Endothelial cell of umbilical vein (primary cell): ENCODE results near the gene CH25H. TPM values are rescaled to one million over a fixed set of nuclear protein-coding genes. Genes with fewer than 3 reads are reported as not detected.

Experiments used
- BruUV-seq: library from RNA; stranded (reverse); fragments of 400-500 nt; replicated peaks from 2 replicates; lab custom pipeline; 2021; lab: Mats Ljungman, UMichigan
- CTCF ChIA-PET: fragments of 300-600, 350-600 bp; sonication (Branson Sonifier 250); formaldehyde crosslinking; loops from one replicate; lab custom pipeline; 2021; ENCODE audit warnings: antibody characterized with exemption, inconsistent platforms; lab: Charles Lee
- POLR2A ChIA-PET: fragments of 300-600, 350-600 bp; sonication (Branson Sonifier 250); formaldehyde crosslinking; loops from one replicate; lab custom pipeline; 2021; ENCODE audit warnings: antibody characterized with exemption, inconsistent platforms; lab: Charles Lee
- DNase-seq: peaks from one replicate; pipeline ENCODE4 v3.0.0-alpha.2; 2011; ENCODE audit warnings: low read depth, low spot score
- FAIRE-seq: peaks from 2 replicates; lab custom pipeline; 2011; peaks lifted over from hg19 to GRCh38; lab: Jason Lieb, UNC
- H2AFZ ChIP-seq: 2 replicates; pipeline ENCODE4 v1.6.0; 2012; ENCODE audit warnings: low read depth, low read length, control low read depth, inconsistent platforms
- H3K27ac ChIP-seq: 2 replicates; pipeline ENCODE4 v1.5.1; 2011; ENCODE audit warnings: low read depth, mild to moderate bottlenecking, control low read depth, low read length, moderate library complexity; ENCODE audit not compliant: insufficient read depth
- H3K27me3 ChIP-seq, 2 experiments: 2 replicates each; pipeline versions ENCODE4 v1.6.0 to v1.6.1; 2011; ENCODE audit warnings: low read length in 2 of 2, mixed read lengths in 1 of 2; ENCODE audit not compliant: control insufficient read depth in 2 of 2, insufficient read depth in 2 of 2
- H3K36me3 ChIP-seq, 2 experiments: 2 replicates in 1 of 2; 3 replicates in 1 of 2; pipeline ENCODE4 v1.5.1; 2011; ENCODE audit warnings: low read length in 2 of 2, mild to moderate bottlenecking in 1 of 2, moderate library complexity in 1 of 2; ENCODE audit not compliant: control insufficient read depth in 2 of 2, insufficient read depth in 2 of 2; ENCODE audit errors: extremely low read depth in 1 of 2
- H3K4me1 ChIP-seq: 3 replicates; pipeline ENCODE4 v1.5.1; 2011; ENCODE audit warnings: mild to moderate bottlenecking, low read length; ENCODE audit not compliant: control insufficient read depth, insufficient read depth; ENCODE audit errors: extremely low read depth
- H3K4me2 ChIP-seq: 2 replicates; pipeline ENCODE4 v1.6.1; 2011; ENCODE audit warnings: low read length, control low read depth, mixed read lengths; ENCODE audit not compliant: insufficient read depth
- H3K4me3 ChIP-seq, 3 experiments: fragments of 200-600 bp in 1 of 3; sonication (generic), shearing (Covaris generic) in 1 of 3; replicated peaks in 1 of 3; 2 replicates each; pipeline ENCODE4 v1.5.1; 2011 to 2016; ENCODE audit warnings: control low read depth in 3 of 3, low read length in 3 of 3, mild to moderate bottlenecking in 2 of 3, inconsistent platforms in 1 of 3, low read depth in 1 of 3, moderate library complexity in 1 of 3; ENCODE audit not compliant: insufficient read depth in 1 of 3
- H3K79me2 ChIP-seq: 2 replicates; pipeline ENCODE4 v1.6.0; 2012; ENCODE audit warnings: low read length, inconsistent platforms; ENCODE audit not compliant: control insufficient read depth, insufficient read depth
- H3K9ac ChIP-seq: replicated peaks from 2 replicates; pipeline ENCODE3; 2011; ENCODE audit warnings: low read length, control low read depth; ENCODE audit not compliant: insufficient read depth; ENCODE audit errors: extremely low read depth
- H3K9me1 ChIP-seq: replicated peaks from 3 replicates; pipeline ENCODE4 v1.6.0; 2011; ENCODE audit warnings: mild to moderate bottlenecking, low read length; ENCODE audit not compliant: control insufficient read depth, insufficient read depth; ENCODE audit errors: extremely low read depth
- H3K9me3 ChIP-seq: replicated peaks from 2 replicates; pipeline ENCODE4 v1.5.1; 2012; ENCODE audit warnings: low read length, inconsistent platforms; ENCODE audit not compliant: control insufficient read depth, insufficient read depth
- H4K20me1 ChIP-seq: replicated peaks from 2 replicates; pipeline ENCODE3; 2011; ENCODE audit warnings: mild to moderate bottlenecking, low read length; ENCODE audit not compliant: control insufficient read depth, insufficient read depth; ENCODE audit errors: extremely low read depth
- CTCF ChIP-seq, 2 donors: IDR thresholded peaks; 1 replicate in 1 of 2; 2 replicates in 1 of 2; pipeline ENCODE4 v1.5.1; 2011; ENCODE audit warnings: low read length in 2 of 2, mild to moderate bottlenecking in 2 of 2, moderate library complexity in 2 of 2, control low read depth in 1 of 2, inconsistent platforms in 1 of 2, low read depth in 1 of 2; ENCODE audit not compliant: insufficient read depth in 1 of 2; ENCODE audit errors: extremely low read depth in 1 of 2
- EZH2 ChIP-seq: IDR thresholded peaks from 2 replicates; pipeline ENCODE4 v1.6.1; 2012; ENCODE audit warnings: borderline replicate concordance, low read depth, mild to moderate bottlenecking, moderate library complexity, low read length, inconsistent platforms; ENCODE audit not compliant: severe bottlenecking
- FOS ChIP-seq: IDR thresholded peaks from 2 replicates; pipeline ENCODE4 v1.6.1; 2011; ENCODE audit warnings: mild to moderate bottlenecking, low read length, moderate library complexity, borderline replicate concordance; ENCODE audit not compliant: insufficient read depth
- GATA2 ChIP-seq: IDR thresholded peaks from 2 replicates; pipeline ENCODE4 v1.7.0; 2011; ENCODE audit warnings: low read depth, mild to moderate bottlenecking, moderate library complexity, mixed read lengths, low read length; ENCODE audit not compliant: insufficient read length, insufficient read depth
- JUN ChIP-seq: IDR thresholded peaks from 2 replicates; pipeline ENCODE4 v1.6.1; 2011; ENCODE audit warnings: borderline replicate concordance, low read depth; ENCODE audit not compliant: insufficient read length, insufficient read depth
- MAX ChIP-seq: IDR thresholded peaks from 2 replicates; pipeline ENCODE4 v1.6.1; 2011; ENCODE audit not compliant: insufficient read depth, insufficient read length
- MYC ChIP-seq: IDR thresholded peaks from one replicate; pipeline ENCODE4 v1.6.1; 2011; ENCODE audit warnings: mild to moderate bottlenecking, low read depth, low read length
- POLR2A ChIP-seq: IDR thresholded peaks from 2 replicates; pipeline ENCODE4 v1.6.1; 2012; ENCODE audit warnings: low read depth, mild to moderate bottlenecking, control low read depth, low read length
- POLR2AphosphoS5 ChIP-seq: IDR thresholded peaks from 2 replicates; pipeline ENCODE4 v1.6.1; 2012; ENCODE audit warnings: low read depth, mild to moderate bottlenecking, control low read depth, low read length, moderate library complexity; ENCODE audit not compliant: insufficient read depth
- dilution Hi-C: fragments of 300-500 bp; cut with MboI; formaldehyde crosslinking; loops from one replicate; pipeline ENCODE4 v1.15.0; 2019; ENCODE audit warnings: low sequenced_read_pairs; ENCODE audit not compliant: extremely low pct_ligation_motif_present
- intact Hi-C: fragments of 100-400 bp; cut with micrococcal nuclease; formaldehyde crosslinking; loops from one replicate; pipeline ENCODE4 v1.10.0; 2022
- polyA plus RNA-seq, 4 experiments: library from polyadenylated mRNA; depleted of rRNA in 3 of 4; stranded (reverse) in 3 of 4; unstranded in 1 of 4; fragments of >200 nt; gene quantifications; 2 replicates each; pipeline versions ENCODE4 v1.2.1 to v1.2.3, GENCODE V29; 2011 to 2012; ENCODE audit warnings: missing spikeins in 1 of 4
- total RNA-seq: library from RNA; stranded (reverse); gene quantifications from 2 replicates; pipeline ENCODE4 v1.2.3, GENCODE V29; 2021

CH25H gene
- total and polyA plus RNA-seq, 2 donors (not counting 3 experiments of a cell fraction or from before 2014, with no cell fraction given) = 0.30 TPM; not detected in 1

DNA sequence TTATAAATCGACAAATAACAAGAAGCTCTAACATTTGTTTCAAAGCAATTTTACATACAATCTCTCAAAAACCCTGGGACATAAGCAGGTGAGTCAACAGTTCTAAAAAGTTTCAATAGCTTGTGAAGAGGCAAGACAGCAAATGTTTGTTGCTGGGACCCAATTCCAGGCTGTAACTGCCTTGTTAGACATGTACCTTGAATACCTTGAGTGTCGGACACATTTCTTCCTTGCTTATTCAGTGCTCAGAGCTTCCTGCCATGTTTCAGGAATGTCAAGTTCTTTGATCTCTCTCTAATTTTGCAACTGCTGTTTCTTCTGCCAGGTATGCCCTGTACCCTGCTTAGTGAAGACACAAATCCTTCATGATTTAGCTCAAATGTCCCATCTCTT is 5.1 kb downstream of the CH25H start:
- ChIA-PET CTCF (interaction anchor here (0.8 kb wide), 1 partner anchor 10 kb away, joined by 3 read pairs; no protein-coding TSS in a partner anchor), POLR2A (no interaction called here)
- H3K79me2 ChIP-seq = no peaks in the 10 kb centered on the region
- TF ChIP-seq CTCF (IDR thresholded peaks at IDR 0.05; ENCODE audit: extremely low read depth in 1 of 2, insufficient read depth in 1 of 2, low read depth in 1 of 2, low read length in 2 of 2) (no peak), POLR2A (no peak), MAX (no peak), GATA2 (no peak), EZH2 (no peak), POLR2AphosphoS5 (no peak), MYC (no peak), JUN (no peak), FOS (no peak)
- DNase-seq = no peak
- H3K36me3 ChIP-seq = no peaks in the 10 kb centered on the region
- no peak overlapping the region for H3K4me2 ChIP-seq
- H2AFZ ChIP-seq = no peak overlapping the region
- peaks cover 6% of the 10 kb centered on the region for H3K4me1 ChIP-seq
- H4K20me1 ChIP-seq = no peaks in the 10 kb centered on the region
- dilution Hi-C loops = loop anchor here (25.0 kb wide), 1 partner anchor 215 kb away; the partner anchor contains the start of gene FAS
- intact Hi-C loops = no loop called here
- no peak overlapping the region for H3K27ac ChIP-seq
- no peak overlapping the region for H3K9ac ChIP-seq
- no peaks in the 10 kb centered on the region for H3K9me3 ChIP-seq
- no peak overlapping the region for H3K4me3 ChIP-seq
- no TSS peak for BruUV-seq
- H3K9me1 ChIP-seq = no peaks in the 10 kb centered on the region
- no peak for FAIRE-seq
- peaks cover 16 to 27% of the 10 kb centered on the region in 2 experiments for H3K27me3 ChIP-seq
